Spinal cord (tissue), 4 donors: ENCODE measurements around the gene FRMD1. TPM values are rescaled to one million over a fixed set of nuclear protein-coding genes. Genes with fewer than 3 reads are reported as not detected.

Experiments
- polyA plus RNA-seq, 2 donors: library from polyadenylated mRNA; unstranded; fragments of 120-200 nt; gene quantifications; one replicate each; pipeline ENCODE4 v1.2.1, GENCODE V29; 2013; ENCODE audit not compliant: insufficient read length in 2 of 2
- total RNA-seq, 2 donors: library from RNA; depleted of rRNA in 1 of 2; stranded (reverse); fragments of 120-200 nt in 1 of 2; fragments of >200 nt in 1 of 2; gene quantifications; one replicate each; pipeline versions ENCODE4 v1.2.3 to v1.2.4, GENCODE V29; 2013 to 2014

Gene FRMD1
- total and polyA plus RNA-seq, 4 donors: 0.19 to 0.66 (median 0.48) TPM

Other genes starting within 250 kb of the FRMD1 start
- 1 to 10 TPM in 1 of 2 donors, not detected in 1; 3.0 TPM for gene KIF25, start 81.5 kb downstream of the FRMD1 start, total RNA-seq
- 1 to 10 TPM; 1.2 to 2.2 TPM for gene KIF25, start 81.5 kb downstream of the FRMD1 start, polyA plus RNA-seq
- 10 to 100 TPM in 1 of 2 donors, 1 to 10 TPM in 1; 5.7 to 11.7 TPM for gene DACT2, start 240.6 kb upstream of the FRMD1 start, total RNA-seq
- gene DACT2, start 240.6 kb upstream of the FRMD1 start, polyA plus RNA-seq: 10 to 100 TPM in 1 of 2 donors, 1 to 10 TPM in 1; 3.5 to 10.6 TPM